H1 (cell line): ENCODE data around the gene P3H3. TPM values are rescaled to one million over a fixed set of nuclear protein-coding genes. Genes with fewer than 3 reads are reported as not detected.

ENCODE experiments used
- ASH2L ChIP-seq: fragments of 200-600, 300-600 bp; sonication (generic); IDR thresholded peaks from one replicate; pipeline ENCODE4 v1.7.1; 2017; ENCODE audit warnings: low read length
- GTF2F1 ChIP-seq: IDR thresholded peaks from 2 replicates; pipeline ENCODE4 v1.6.1; 2012; ENCODE audit warnings: low read depth, low read length, improper control_type of control experiment, borderline replicate concordance
- NANOG ChIP-seq: IDR thresholded peaks from 2 replicates; pipeline ENCODE4 v1.6.1; 2011; ENCODE audit warnings: low read length, low read depth, mild to moderate bottlenecking, inconsistent platforms; ENCODE audit not compliant: insufficient read depth, poor library complexity, severe bottlenecking
- SIN3A ChIP-seq, 2 experiments: IDR thresholded peaks in 1 of 2; conservative IDR thresholded peaks in 1 of 2; 2 replicates each; pipeline ENCODE4 v1.6.1; 2011 to 2012; ENCODE audit warnings: low read length in 2 of 2, improper control_type of control experiment in 1 of 2, low read depth in 1 of 2, mild to moderate bottlenecking in 1 of 2
- polyA plus RNA-seq, 7 experiments: library from polyadenylated mRNA; depleted of rRNA in 3 of 7; stranded (reverse) in 5 of 7; unstranded in 2 of 7; fragments of >200 nt in 5 of 7; fragments of 200-250 nt in 2 of 7; gene quantifications; 1 replicate in 5 of 7; 2 replicates in 1 of 7; 4 replicates in 1 of 7; pipeline versions ENCODE4 v1.2.1 to v1.2.3, GENCODE V29; 2011 to 2013; ENCODE audit warnings: missing spikeins in 2 of 7, mixed read lengths in 2 of 7
- total RNA-seq: library from RNA; stranded (reverse); fragmentation: NEBNext Ultra II Directional; extraction: Animal tissue kit (Norgen Biotek cat#: 25700); gene quantifications from 2 replicates; pipeline ENCODE4 v1.2.1, GENCODE V29; 2021
- TF ChIP-seq, protein P1 (sequence below): IDR thresholded peaks from 2 replicates; pipeline ENCODE4 v1.6.1; 2011; ENCODE audit warnings: low read depth, mild to moderate bottlenecking, low read length; ENCODE audit not compliant: insufficient read depth

The P3H3 gene
- total and polyA plus RNA-seq, 2 of the 8 experiments (the other 6 are each of a cell fraction or from before 2014, with no cell fraction given), result 22.9 to 43.5 TPM

DNA sequence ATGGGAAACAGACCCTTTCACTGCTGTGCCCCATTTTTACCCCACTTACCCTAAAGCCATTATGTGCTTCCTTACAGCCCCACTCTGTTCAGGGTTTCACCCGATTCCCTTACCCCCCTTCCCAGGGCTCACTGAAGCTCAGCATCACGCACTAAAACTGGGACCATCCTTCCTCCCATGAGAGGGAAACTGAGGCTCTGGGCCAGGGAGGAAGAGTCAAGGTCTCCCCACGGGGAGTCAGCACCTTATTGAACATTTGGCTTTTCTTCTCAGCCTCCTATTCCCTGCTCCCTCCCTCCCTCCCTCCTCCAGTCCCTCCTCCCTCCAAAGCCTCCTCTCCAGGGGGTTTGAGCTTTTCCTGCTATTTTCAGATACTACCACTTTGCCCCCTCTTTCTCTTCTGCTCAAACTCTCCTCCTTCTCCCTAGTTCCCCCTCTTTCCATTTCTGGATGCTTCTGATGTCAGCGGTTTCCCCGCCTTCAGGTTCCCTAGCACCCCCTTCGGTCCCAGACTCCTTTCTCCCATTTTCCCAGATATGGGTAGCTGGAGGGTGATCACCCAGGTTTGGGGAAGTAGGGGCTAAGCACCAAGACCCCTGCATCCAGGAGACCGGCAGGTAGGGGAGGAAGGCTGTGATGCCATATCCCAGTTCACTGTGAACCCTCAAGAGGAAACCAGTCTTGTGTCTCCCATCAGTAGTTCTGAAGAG, 5.6 kb upstream of the P3H3 start (continued):
- TF ChIP-seq SIN3A (conservative IDR thresholded peaks at IDR 0.05 in 1 of 2, IDR thresholded peaks at IDR 0.05 in 1 of 2; ENCODE audit: low read depth in 1 of 2, low read length in 2 of 2), result no peak
- TF ChIP-seq NANOG, result no peak
- TF ChIP-seq ASH2L, result no peak
- TF ChIP-seq GTF2F1, result no peak
- TF ChIP-seq, protein P1, sequence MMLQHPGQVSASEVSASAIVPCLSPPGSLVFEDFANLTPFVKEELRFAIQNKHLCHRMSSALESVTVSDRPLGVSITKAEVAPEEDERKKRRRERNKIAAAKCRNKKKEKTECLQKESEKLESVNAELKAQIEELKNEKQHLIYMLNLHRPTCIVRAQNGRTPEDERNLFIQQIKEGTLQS, result no peak
